UCSD-AML1 (cell line): Measurements from ENCODE around the gene RAB14.
"Not testable (repeated sequence)": the region's sequence is repeated elsewhere in the genome, so short reads cannot be mapped to it uniquely, and the experiment has no call there.

Experiments
- DNase-seq: peaks from one replicate; lab custom pipeline; 2025; ENCODE audit not compliant: unreplicated experiment; lab: John Stamatoyannopoulos, UW

Gene RAB14

DNA sequence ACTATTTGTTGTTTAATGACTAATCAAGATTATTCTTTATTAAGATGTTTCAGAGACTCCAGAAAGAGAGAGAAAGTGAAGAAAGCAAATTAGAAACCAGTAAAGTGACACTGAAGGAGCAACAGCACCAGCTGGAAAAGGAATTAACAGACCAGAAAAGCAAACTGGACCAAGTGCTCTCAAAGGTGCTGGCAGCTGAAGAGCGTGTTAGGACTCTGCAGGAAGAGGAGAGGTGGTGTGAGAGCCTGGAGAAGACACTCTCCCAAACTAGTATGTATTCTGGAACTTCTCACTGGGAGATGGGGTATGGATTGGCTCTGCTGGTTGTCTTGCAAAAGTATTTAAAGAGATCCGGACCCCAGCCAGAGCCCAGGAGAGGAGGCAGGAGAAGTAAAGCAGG is 33.6 kb downstream of the RAB14 start:
- no peak for DNase-seq

- no peak for DNase-seq
These were observed 41.6 kb downstream of the RAB14 start for GRCh38 chr9:121160025-121160424.

DNA sequence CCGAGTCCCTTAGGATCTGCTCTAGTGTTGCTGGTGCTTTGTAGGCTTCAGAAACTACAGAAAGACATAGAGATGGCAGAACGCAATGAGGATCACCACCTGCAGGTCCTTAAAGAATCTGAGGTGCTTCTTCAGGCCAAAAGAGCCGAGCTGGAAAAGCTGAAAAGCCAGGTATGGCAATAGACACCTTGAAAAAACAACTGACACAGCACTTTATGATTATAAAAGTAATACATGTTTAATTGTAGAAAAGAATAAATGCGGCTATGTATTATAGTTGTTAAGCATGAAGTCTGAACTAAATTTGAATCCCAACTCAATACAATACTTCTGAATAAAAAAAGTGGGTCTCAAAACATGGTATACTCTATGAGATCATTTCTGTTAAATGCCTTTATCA is 43.7 kb downstream of the RAB14 start:
- DNase-seq, result no peak

- DNase-seq, result no peak
These were observed 45.4 kb downstream of the RAB14 start for GRCh38 chr9:121156263-121156731.

GRCh38 chr9:121154782-121155181 is 46.9 kb downstream of the RAB14 start:
- DNase-seq, result no peak

- no peak for DNase-seq
These were observed 48.0 kb downstream of the RAB14 start for GRCh38 chr9:121153642-121154041.

DNA sequence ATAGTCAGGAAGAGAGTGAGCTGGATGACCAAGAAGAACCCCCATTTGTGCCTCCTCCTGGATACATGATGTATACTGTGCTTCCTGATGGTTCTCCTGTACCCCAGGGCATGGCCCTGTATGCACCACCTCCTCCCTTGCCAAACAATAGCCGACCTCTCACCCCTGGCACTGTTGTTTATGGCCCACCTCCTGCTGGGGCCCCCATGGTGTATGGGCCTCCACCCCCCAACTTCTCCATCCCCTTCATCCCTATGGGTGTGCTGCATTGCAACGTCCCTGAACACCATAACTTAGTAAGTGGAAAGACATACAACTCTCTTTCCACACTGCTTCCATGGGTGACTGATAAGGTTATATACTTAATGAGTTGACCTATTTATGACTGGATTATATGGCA is 51.5 kb downstream of the RAB14 start:
- no peak for DNase-seq

GRCh38 chr9:121144482-121144881 is 57.2 kb downstream of the RAB14 start:
- no peak for DNase-seq

- no peak for DNase-seq
These were observed 57.9 kb downstream of the RAB14 start for GRCh38 chr9:121143771-121144170.

- no peak for DNase-seq
These were observed 60.0 kb downstream of the RAB14 start for GRCh38 chr9:121141706-121142105.

- DNase-seq, result no peak
These were observed 60.4 kb downstream of the RAB14 start for GRCh38 chr9:121141306-121141705.

- no peak for DNase-seq
These were observed 61.5 kb downstream of the RAB14 start for GRCh38 chr9:121140162-121140561.

- DNase-seq, result no peak
These were observed 62.7 kb downstream of the RAB14 start for GRCh38 chr9:121138973-121139372.

GRCh38 chr9:121138561-121138960 is 63.1 kb downstream of the RAB14 start:
- DNase-seq, result no peak

DNA sequence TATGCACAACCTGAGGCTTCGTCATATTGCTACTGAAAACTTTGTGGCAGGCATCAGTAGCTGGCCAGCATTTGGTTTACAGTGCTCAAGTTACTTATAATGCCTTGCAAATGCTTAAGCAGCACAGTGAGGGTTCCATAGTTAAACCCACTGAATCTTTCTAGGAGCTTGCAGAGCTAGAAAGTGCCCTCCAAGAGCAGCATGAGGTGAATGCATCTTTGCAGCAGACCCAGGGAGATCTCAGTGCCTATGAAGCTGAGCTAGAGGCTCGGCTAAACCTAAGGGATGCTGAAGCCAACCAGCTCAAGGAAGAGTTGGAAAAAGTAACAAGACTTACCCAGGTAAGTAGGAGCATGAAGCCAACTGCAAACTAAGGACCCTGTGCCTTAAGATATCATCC is 66.0 kb downstream of the RAB14 start:
- DNase-seq, result no peak

DNA sequence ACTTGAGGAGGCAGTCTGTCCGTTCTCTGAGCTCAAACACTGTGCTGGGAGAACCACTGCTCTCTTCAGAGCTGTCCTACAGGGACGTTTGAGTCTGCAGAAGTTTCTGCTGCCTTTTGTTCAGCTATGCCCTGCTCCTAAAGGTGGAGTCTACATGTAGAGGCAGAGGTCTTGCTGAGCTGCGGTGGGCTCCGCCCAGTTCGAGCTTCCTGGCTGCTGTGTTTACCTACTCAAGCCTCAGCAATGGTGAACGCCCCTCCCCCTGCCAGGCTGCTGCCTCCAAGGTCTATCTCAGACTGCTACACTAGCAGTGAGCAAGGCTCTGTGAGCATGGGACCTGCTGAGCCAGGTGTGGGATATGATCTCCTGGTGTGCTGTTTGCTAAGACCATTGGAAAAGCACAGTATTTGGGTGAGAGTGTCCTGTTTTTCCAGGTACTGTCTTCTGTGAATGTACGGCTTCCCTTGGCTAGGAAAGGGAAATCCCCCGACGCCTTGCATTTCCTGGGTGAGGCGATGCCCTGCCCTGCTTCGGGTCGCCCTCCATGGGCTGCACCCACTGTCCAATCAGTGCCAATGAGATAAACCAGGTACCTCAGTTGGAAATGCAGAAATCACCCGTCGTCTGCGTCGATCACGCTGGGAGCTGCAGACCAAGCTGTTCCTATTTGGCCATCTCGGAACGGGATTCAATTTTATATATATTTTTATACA is 68.4 kb downstream of the RAB14 start:
- DNase-seq, result peak; percentile 17

DNA sequence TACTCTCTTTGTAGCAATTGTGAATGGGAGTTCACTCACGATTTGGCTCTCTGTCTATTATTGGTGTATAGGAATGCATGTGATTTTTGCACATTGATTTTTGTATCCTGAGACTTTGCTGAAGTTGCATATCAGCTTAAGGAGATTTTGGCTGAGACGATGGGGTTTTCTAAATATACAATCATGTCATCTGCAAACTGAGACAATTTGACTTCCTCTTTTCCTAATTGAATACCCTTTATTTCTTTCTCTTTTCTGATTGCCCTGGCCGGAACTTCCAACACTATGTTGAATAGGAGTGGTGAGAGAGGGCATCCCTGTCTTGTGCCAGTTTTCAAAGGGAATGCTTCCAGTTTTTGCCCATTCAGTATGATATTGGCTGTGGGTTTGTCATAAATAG is 72.3 kb downstream of the RAB14 start:
- DNase-seq, result not testable (repeated sequence)
